Astrocyte of the cerebellum (primary cell): ENCODE data around the gene HAS3.
"Not testable (repeated sequence)": the region's sequence is repeated elsewhere in the genome, so short reads cannot be mapped to it uniquely, and the experiment has no call there.

Experiments used
- DNase-seq: peaks from one replicate; pipeline ENCODE4 v3.0.0-alpha.2; 2011; ENCODE audit warnings: low read depth
- H3K4me3 ChIP-seq: 2 replicates; pipeline ENCODE4 v1.5.1; 2011; ENCODE audit warnings: mild to moderate bottlenecking, low read depth, low read length, moderate library complexity
- CTCF ChIP-seq: IDR thresholded peaks from 2 replicates; pipeline ENCODE4 v1.5.1; 2012; ENCODE audit warnings: low read length, low read depth, moderate library complexity, mild to moderate bottlenecking; ENCODE audit errors: missing control alignments
- in situ Hi-C: cut with HindIII; loops from 2 replicates; pipeline ENCODE4 v1.10.0; 2017; ENCODE audit warnings: low sequenced_read_pairs

Gene HAS3

GRCh38 chr16:69119536-69119935 is 14.1 kb downstream of the HAS3 start:
- no peak for TF ChIP-seq CTCF
- in situ Hi-C loops = loop anchor here (5.0 kb wide), 1 partner anchor 217 kb away; no protein-coding TSS in a partner anchor
- H3K4me3 ChIP-seq = no peak overlapping the region
- no peak for DNase-seq

- H3K4me3 ChIP-seq = no peak overlapping the region
These were observed 14.7 kb downstream of the HAS3 start for GRCh38 chr16:69120096-69120664.

GRCh38 chr16:69123910-69124309 is 18.5 kb downstream of the HAS3 start:
- no peak overlapping the region for H3K4me3 ChIP-seq
- DNase-seq = peak; percentile 72
- in situ Hi-C loops = no loop called here
- peak; percentile 54 for TF ChIP-seq CTCF

More at GRCh38 chr16:69120096-69120664, 14.7 kb downstream of the HAS3 start:
- TF ChIP-seq CTCF = no peak
- no peak for DNase-seq
- in situ Hi-C loops = no loop called here

- in situ Hi-C loops, DNase-seq, H3K4me3 ChIP-seq: not testable (repeated sequence)
These were observed 19.0 kb downstream of the HAS3 start for GRCh38 chr16:69124406-69124805.

- DNase-seq, H3K4me3 ChIP-seq, in situ Hi-C loops: not testable (repeated sequence)
These were observed 19.5 kb downstream of the HAS3 start for GRCh38 chr16:69124961-69125360.

- DNase-seq = no peak
- in situ Hi-C loops = no loop called here
- H3K4me3 ChIP-seq = no peak overlapping the region
- no peak for TF ChIP-seq CTCF
These were observed 20.8 kb downstream of the HAS3 start for GRCh38 chr16:69126221-69126620.

GRCh38 chr16:69126801-69127200 is 21.3 kb downstream of the HAS3 start:
- H3K4me3 ChIP-seq, DNase-seq, in situ Hi-C loops: not testable (repeated sequence)

GRCh38 chr16:69127966-69128510 is 22.6 kb downstream of the HAS3 start:
- no peak overlapping the region for H3K4me3 ChIP-seq
- no peak for DNase-seq
- in situ Hi-C loops = no loop called here
- TF ChIP-seq CTCF = no peak
